Islet of Langerhans (tissue), 1 donor: ENCODE data around the gene MARCO.
"Not testable (repeated sequence)": the region's sequence is repeated elsewhere in the genome, so short reads cannot be mapped to it uniquely, and the experiment has no call there.

Experiments
- FAIRE-seq: peaks from one replicate; lab custom pipeline; 2011; peaks lifted over from hg19 to GRCh38; lab: Jason Lieb, UNC

MARCO gene

GRCh38 chr2:118932949-118933348 lies 9.0 kb upstream of the MARCO start:
- FAIRE-seq = no peak

GRCh38 chr2:118936306-118936705 lies 5.7 kb upstream of the MARCO start:
- FAIRE-seq = no peak

GRCh38 chr2:118936936-118937335 lies 5.1 kb upstream of the MARCO start:
- no peak for FAIRE-seq

GRCh38 chr2:118937817-118938216 lies 4.2 kb upstream of the MARCO start:
- no peak for FAIRE-seq

- FAIRE-seq = no peak
These were observed 2.0 kb upstream of the MARCO start for GRCh38 chr2:118939994-118940393.

- FAIRE-seq = no peak
These were observed 1.4 kb upstream of the MARCO start for GRCh38 chr2:118940486-118941120.

- FAIRE-seq = no peak
These were observed 1.3 kb downstream of the MARCO start for GRCh38 chr2:118943286-118943685.

GRCh38 chr2:118945881-118946280 lies 3.9 kb downstream of the MARCO start:
- no peak for FAIRE-seq

- not testable (repeated sequence) for FAIRE-seq
These were observed 6.3 kb downstream of the MARCO start for GRCh38 chr2:118948266-118948665.

- FAIRE-seq = no peak
These were observed 12.5 kb downstream of the MARCO start for GRCh38 chr2:118954297-118955060.

GRCh38 chr2:118965737-118966136 lies 23.7 kb downstream of the MARCO start:
- FAIRE-seq = no peak

- FAIRE-seq = no peak
These were observed 25.3 kb downstream of the MARCO start for GRCh38 chr2:118967124-118967880.

GRCh38 chr2:118968042-118968441 lies 26.0 kb downstream of the MARCO start:
- no peak for FAIRE-seq

GRCh38 chr2:118968961-118969733 lies 27.2 kb downstream of the MARCO start:
- FAIRE-seq = no peak

- FAIRE-seq = no peak
These were observed 27.9 kb downstream of the MARCO start for GRCh38 chr2:118969734-118970395.

GRCh38 chr2:118970396-118971135 lies 28.6 kb downstream of the MARCO start:
- no peak for FAIRE-seq

- FAIRE-seq = no peak
These were observed 29.5 kb downstream of the MARCO start for GRCh38 chr2:118971245-118972122.

GRCh38 chr2:118973542-118973951 lies 31.6 kb downstream of the MARCO start:
- FAIRE-seq = no peak

- no peak for FAIRE-seq
These were observed 32.4 kb downstream of the MARCO start for GRCh38 chr2:118974103-118974993.
